DOHH2 (cell line): ENCODE measurements around the gene OGFOD3.

Source experiments
- H3F3A ChIP-seq: fragments of 200-600 bp; sonication (generic), shearing (Covaris generic); 2 replicates; pipeline ENCODE4 v1.6.0; 2016; ENCODE audit warnings: antibody characterized with exemption, mild to moderate bottlenecking; ENCODE audit not compliant: control insufficient read depth, insufficient read depth
- H3K27ac ChIP-seq: fragments of 200-600 bp; sonication (generic); 2 replicates; pipeline ENCODE4 v1.5.1; 2014; ENCODE audit warnings: low read depth, mild to moderate bottlenecking, low read length, moderate library complexity
- H3K27me3 ChIP-seq: fragments of 200-600 bp; sonication (generic); 2 replicates; pipeline ENCODE4 v1.6.1; 2014; ENCODE audit warnings: mild to moderate bottlenecking, low read length, mixed read lengths; ENCODE audit not compliant: control insufficient read depth
- H3K36me3 ChIP-seq: fragments of 200-600 bp; sonication (generic); 2 replicates; pipeline ENCODE4 v1.6.1; 2014; ENCODE audit warnings: mild to moderate bottlenecking, low read length, moderate library complexity, mixed read lengths; ENCODE audit not compliant: control insufficient read depth
- H3K4me1 ChIP-seq: fragments of 200-600 bp; sonication (generic); 2 replicates; pipeline ENCODE4 v1.6.1; 2014; ENCODE audit warnings: mild to moderate bottlenecking, low read length, mixed read lengths; ENCODE audit not compliant: control insufficient read depth
- H3K4me2 ChIP-seq: fragments of 200-600 bp; sonication (generic); 2 replicates; pipeline ENCODE4 v1.6.0; 2014; ENCODE audit warnings: mild to moderate bottlenecking, low read length, moderate library complexity
- H3K4me3 ChIP-seq: fragments of 200-600 bp; sonication (generic); 2 replicates; pipeline ENCODE4 v1.5.1; 2014; ENCODE audit warnings: mild to moderate bottlenecking, low read length, mixed read lengths
- H3K79me2 ChIP-seq: fragments of 200-600 bp; sonication (generic); 2 replicates; pipeline ENCODE4 v1.6.1; 2014; ENCODE audit warnings: mild to moderate bottlenecking, low read length, mixed read lengths; ENCODE audit not compliant: control insufficient read depth
- H3K9me2 ChIP-seq: fragments of 200-600 bp; sonication (generic); replicated peaks from 2 replicates; pipeline ENCODE4 v1.6.1; 2014; ENCODE audit warnings: mild to moderate bottlenecking, low read length, mixed read lengths; ENCODE audit not compliant: control insufficient read depth
- H3K9me3 ChIP-seq: fragments of 200-600 bp; sonication (generic); 2 replicates; pipeline ENCODE4 v1.6.1; 2014; ENCODE audit warnings: antibody characterized with exemption, low read length, mixed read lengths; ENCODE audit not compliant: control insufficient read depth, insufficient read depth
- H4K20me1 ChIP-seq: fragments of 200-600 bp; sonication (generic); 2 replicates; pipeline ENCODE4 v1.6.0; 2014; ENCODE audit warnings: low read depth, mild to moderate bottlenecking, antibody characterized with exemption, low read length, moderate library complexity; ENCODE audit not compliant: control insufficient read depth, insufficient read depth
- EZH2phosphoT487 ChIP-seq: fragments of 200-600 bp; sonication (generic); IDR thresholded peaks from 2 replicates; pipeline ENCODE4 v1.6.1; 2017; ENCODE audit warnings: borderline replicate concordance, mild to moderate bottlenecking, antibody characterized with exemption, low read length, moderate library complexity, mixed read lengths
- TF ChIP-seq, protein P1 (sequence below): fragments of 200-600 bp; sonication (generic); IDR thresholded peaks from one replicate; pipeline ENCODE4 v1.5.1; 2014; ENCODE audit warnings: antibody characterized with exemption, mild to moderate bottlenecking, low read depth, low read length; ENCODE audit not compliant: poor library complexity, severe bottlenecking

OGFOD3 gene

DNA sequence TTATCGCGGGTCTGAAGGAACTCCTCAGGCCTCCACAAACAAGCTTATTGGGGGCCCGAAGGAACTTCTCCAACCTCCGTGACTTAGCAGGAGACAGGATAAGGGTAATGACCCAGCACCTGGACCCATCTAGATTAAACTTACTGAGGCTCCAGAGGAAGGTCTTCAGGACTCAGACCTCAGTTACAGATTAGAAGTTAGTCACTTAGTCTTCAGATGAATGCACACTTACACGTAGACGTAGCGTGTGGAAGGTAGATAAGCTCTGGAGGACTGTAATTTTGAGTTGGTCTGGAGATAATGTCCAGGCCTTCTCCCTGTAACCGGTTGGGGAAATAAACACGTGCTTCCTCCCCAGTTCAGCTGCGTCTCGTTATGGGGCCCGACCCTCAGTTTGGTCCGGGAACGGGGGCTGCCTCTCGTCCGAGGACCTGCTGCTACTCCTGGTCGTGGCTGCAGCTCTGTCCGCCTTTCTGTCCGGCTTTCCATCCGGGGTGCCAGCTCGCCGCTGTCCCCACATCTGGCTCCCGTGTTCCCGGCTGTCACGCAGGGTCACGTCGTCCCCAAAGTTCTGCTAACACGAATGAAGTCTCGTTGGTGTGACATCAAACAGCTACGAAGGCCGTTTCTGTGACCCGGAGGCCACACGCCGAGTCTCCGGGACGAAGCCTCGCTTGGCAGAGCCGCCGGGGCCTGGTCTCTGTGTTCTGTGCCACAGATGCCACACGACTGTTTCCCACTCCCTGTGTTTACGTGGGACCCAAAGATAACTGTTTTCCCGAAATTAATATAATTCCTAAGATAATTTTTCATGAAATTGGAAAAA lies 73.0 kb downstream of the OGFOD3 start:
- no peak overlapping the region for H3K4me2 ChIP-seq
- H3K4me1 ChIP-seq = peaks cover 19% of the 10 kb centered on the region
- H3K79me2 ChIP-seq = no peaks in the 10 kb centered on the region
- H3K27ac ChIP-seq = no peak overlapping the region
- no peaks in the 10 kb centered on the region for H4K20me1 ChIP-seq
- H3K9me2 ChIP-seq = no peaks in the 10 kb centered on the region
- H3K4me3 ChIP-seq = no peak overlapping the region
- no peaks in the 10 kb centered on the region for H3K36me3 ChIP-seq
- no peak for TF ChIP-seq EZH2phosphoT487
- TF ChIP-seq, protein P1, sequence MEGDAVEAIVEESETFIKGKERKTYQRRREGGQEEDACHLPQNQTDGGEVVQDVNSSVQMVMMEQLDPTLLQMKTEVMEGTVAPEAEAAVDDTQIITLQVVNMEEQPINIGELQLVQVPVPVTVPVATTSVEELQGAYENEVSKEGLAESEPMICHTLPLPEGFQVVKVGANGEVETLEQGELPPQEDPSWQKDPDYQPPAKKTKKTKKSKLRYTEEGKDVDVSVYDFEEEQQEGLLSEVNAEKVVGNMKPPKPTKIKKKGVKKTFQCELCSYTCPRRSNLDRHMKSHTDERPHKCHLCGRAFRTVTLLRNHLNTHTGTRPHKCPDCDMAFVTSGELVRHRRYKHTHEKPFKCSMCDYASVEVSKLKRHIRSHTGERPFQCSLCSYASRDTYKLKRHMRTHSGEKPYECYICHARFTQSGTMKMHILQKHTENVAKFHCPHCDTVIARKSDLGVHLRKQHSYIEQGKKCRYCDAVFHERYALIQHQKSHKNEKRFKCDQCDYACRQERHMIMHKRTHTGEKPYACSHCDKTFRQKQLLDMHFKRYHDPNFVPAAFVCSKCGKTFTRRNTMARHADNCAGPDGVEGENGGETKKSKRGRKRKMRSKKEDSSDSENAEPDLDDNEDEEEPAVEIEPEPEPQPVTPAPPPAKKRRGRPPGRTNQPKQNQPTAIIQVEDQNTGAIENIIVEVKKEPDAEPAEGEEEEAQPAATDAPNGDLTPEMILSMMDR = no peak
- H3K9me3 ChIP-seq = no peaks in the 10 kb centered on the region
- no peaks in the 10 kb centered on the region for H3K27me3 ChIP-seq
- no peaks in the 10 kb centered on the region for H3F3A ChIP-seq

DNA sequence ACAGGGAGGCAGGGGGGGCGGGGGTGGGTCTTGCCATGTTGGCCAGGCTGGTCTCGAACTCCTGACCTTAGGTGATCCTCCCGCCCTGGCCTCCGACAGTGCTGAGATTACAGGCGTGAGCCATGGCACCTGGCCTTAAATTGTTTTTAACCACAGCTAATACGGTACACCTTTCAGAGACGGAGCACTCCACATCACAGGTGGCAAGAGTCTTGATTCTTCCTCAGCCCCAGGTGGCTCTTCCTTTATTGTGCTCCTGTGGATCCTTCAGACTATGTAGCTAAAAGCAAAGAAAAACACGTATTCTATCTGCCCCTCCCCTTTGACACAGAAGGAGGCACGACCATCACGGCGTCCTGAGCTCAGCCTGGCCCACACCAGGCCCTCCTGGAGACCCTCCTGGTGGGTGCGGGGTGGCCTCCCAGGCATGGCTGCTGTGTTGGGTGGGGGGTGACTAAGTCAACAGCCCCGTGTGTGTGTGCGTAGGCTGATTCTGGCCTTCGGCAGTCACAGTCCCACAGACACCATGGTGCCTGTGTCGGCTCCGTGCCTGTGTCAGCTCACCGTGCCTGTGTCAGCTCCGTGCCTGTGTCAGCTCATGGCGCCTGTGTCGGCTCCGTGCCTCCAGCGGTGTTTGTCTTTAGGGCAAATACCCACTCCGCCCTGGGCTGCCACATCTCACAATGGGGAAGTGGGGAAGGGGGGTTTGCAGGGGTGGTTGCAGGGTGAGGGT lies 74.0 kb downstream of the OGFOD3 start:
- H3K79me2 ChIP-seq = no peaks in the 10 kb centered on the region
- H3K27ac ChIP-seq = no peak overlapping the region
- no peaks in the 10 kb centered on the region for H3K36me3 ChIP-seq
- TF ChIP-seq, protein P1 = no peak
- TF ChIP-seq EZH2phosphoT487 = no peak
- no peak overlapping the region for H3K4me3 ChIP-seq
- peaks cover 9% of the 10 kb centered on the region for H3K4me1 ChIP-seq
- H3K9me3 ChIP-seq = no peaks in the 10 kb centered on the region
- no peaks in the 10 kb centered on the region for H3F3A ChIP-seq
- H3K9me2 ChIP-seq = no peaks in the 10 kb centered on the region
- 0 out of 2 replicates have a peak, but pooled peaks cover 2% of the 10 kb centered on the region for H3K27me3 ChIP-seq
- no peaks in the 10 kb centered on the region for H4K20me1 ChIP-seq
- no peak overlapping the region for H3K4me2 ChIP-seq

DNA sequence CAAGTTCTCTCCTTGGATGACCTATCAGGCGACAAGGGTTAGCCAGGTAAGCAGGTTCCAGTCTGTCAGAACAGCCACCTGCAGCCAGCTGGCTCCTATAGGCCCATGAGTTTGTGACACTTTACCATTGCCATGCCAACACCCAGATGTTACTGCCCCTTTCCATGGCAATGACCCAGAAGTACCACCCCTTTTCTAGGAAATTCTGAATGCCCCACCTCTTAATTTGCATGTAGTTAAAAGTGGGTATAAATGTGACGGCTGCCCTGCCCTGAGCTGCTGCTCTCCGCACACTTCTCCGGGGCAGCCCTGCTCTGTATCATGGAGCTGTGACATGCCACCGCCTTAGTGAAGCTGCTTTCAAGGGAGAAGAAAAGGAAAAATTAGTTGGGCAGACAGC lies 74.8 kb downstream of the OGFOD3 start:
- Histone ChIP-seq H3K4me2 (no peak overlapping the region), H3K4me3 (no peak overlapping the region), H3K9me3 (no peaks in the 10 kb centered on the region), H3K27ac (no peak overlapping the region), H3F3A (no peaks in the 10 kb centered on the region; the same call in 1 of the 2 replicates), H3K9me2 (no peaks in the 10 kb centered on the region), H3K79me2 (no peaks in the 10 kb centered on the region), H4K20me1 (no peaks in the 10 kb centered on the region), H3K4me1 (peaks cover 9% of the 10 kb centered on the region), H3K36me3 (no peaks in the 10 kb centered on the region), H3K27me3 (peaks cover 5% of the 10 kb centered on the region)
- TF ChIP-seq, protein P1 = no peak
- TF ChIP-seq EZH2phosphoT487 = no peak
